ENCODE data around the gene NLRP8. TPM values are rescaled to one million over a fixed set of nuclear protein-coding genes. Genes with fewer than 3 reads are reported as not detected.

Gene NLRP8
- total RNA-seq, 1 donor from 2014 or later, result not detected

- Mint-ChIP-seq H3K27ac (ENCODE audit: unreplicated experiment) (no peak overlapping the region), H3K4me3 (ENCODE audit: unreplicated experiment) (no peak overlapping the region)
These were observed 12.5 kb downstream of the NLRP8 start for GRCh38 chr19:55959996-55960675.

GRCh38 chr19:55962186-55962585, 14.6 kb downstream of the NLRP8 start:
- TF ChIP-seq CTCF (IDR thresholded peaks at IDR 0.05), result no peak
- peaks cover 22% of the 10 kb centered on the region for H3K9me3 Mint-ChIP-seq (ENCODE audit: unreplicated experiment)

More at GRCh38 chr19:55959996-55960675, 12.5 kb downstream of the NLRP8 start:
- Mint-ChIP-seq H3K36me3 (ENCODE audit: unreplicated experiment) (no peaks in the 10 kb centered on the region), H3K4me1 (ENCODE audit: unreplicated experiment) (no peaks in the 10 kb centered on the region), H3K27me3 (ENCODE audit: unreplicated experiment) (no peaks in the 10 kb centered on the region), H3K9me3 (ENCODE audit: unreplicated experiment) (peaks cover 16% of the 10 kb centered on the region)
- TF ChIP-seq CTCF (IDR thresholded peaks at IDR 0.05), result no peak
- DNase-seq (ENCODE audit: extremely low spot score, unreplicated experiment), result no peak

DNA sequence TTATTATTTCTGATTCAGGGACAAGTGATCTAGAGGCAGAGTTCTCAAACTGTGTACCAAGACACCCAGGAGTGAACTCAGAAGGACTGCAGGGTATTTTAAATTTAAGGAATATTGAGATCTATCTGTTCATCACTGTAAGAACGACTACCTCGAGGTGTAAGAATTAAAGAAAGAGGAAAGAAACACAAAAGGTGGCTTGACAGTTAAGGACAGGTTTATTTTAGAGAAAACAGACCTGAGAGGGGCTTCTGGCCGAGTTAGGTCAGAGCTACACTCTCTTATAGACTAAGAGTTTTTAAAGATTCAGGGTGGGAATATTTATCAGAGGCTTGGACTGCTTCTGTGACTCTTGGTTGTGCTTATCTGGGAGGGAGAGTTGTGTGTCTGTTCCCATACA, 26.4 kb downstream of the NLRP8 start:
- peaks cover 51% of the 10 kb centered on the region for H3K9me3 Mint-ChIP-seq (ENCODE audit: unreplicated experiment)

More at GRCh38 chr19:55962186-55962585, 14.6 kb downstream of the NLRP8 start:
- no peaks in the 10 kb centered on the region for H3K4me1 Mint-ChIP-seq (ENCODE audit: unreplicated experiment)
- no peaks in the 10 kb centered on the region for H3K36me3 Mint-ChIP-seq (ENCODE audit: unreplicated experiment)
- H3K4me3 Mint-ChIP-seq (ENCODE audit: unreplicated experiment), result no peak overlapping the region
- no peak for DNase-seq (ENCODE audit: extremely low spot score, unreplicated experiment)
- H3K27me3 Mint-ChIP-seq (ENCODE audit: unreplicated experiment), result no peaks in the 10 kb centered on the region
- no peak overlapping the region for H3K27ac Mint-ChIP-seq (ENCODE audit: unreplicated experiment)

GRCh38 chr19:55980415-55980814, 32.8 kb downstream of the NLRP8 start:
- H3K9me3 Mint-ChIP-seq (ENCODE audit: unreplicated experiment), result peaks cover 46% of the 10 kb centered on the region
- no peak overlapping the region for H3K27ac Mint-ChIP-seq (ENCODE audit: unreplicated experiment)
- H3K36me3 Mint-ChIP-seq (ENCODE audit: unreplicated experiment), result no peaks in the 10 kb centered on the region
- H3K27me3 Mint-ChIP-seq (ENCODE audit: unreplicated experiment), result no peaks in the 10 kb centered on the region
- no peaks in the 10 kb centered on the region for H3K4me1 Mint-ChIP-seq (ENCODE audit: unreplicated experiment)
- no peak for TF ChIP-seq CTCF (IDR thresholded peaks at IDR 0.05)
- DNase-seq (ENCODE audit: extremely low spot score, unreplicated experiment), result peak; percentile 62
- H3K4me3 Mint-ChIP-seq (ENCODE audit: unreplicated experiment), result no peak overlapping the region

More for the DNA sequence above, 26.4 kb downstream of the NLRP8 start:
- no peaks in the 10 kb centered on the region for H3K4me1 Mint-ChIP-seq (ENCODE audit: unreplicated experiment)
- no peak for TF ChIP-seq CTCF (IDR thresholded peaks at IDR 0.05)
- no peaks in the 10 kb centered on the region for H3K36me3 Mint-ChIP-seq (ENCODE audit: unreplicated experiment)
- H3K27ac Mint-ChIP-seq (ENCODE audit: unreplicated experiment), result no peak overlapping the region
- H3K4me3 Mint-ChIP-seq (ENCODE audit: unreplicated experiment), result no peak overlapping the region
- H3K27me3 Mint-ChIP-seq (ENCODE audit: unreplicated experiment), result no peaks in the 10 kb centered on the region
- no peak for DNase-seq (ENCODE audit: extremely low spot score, unreplicated experiment)

DNA sequence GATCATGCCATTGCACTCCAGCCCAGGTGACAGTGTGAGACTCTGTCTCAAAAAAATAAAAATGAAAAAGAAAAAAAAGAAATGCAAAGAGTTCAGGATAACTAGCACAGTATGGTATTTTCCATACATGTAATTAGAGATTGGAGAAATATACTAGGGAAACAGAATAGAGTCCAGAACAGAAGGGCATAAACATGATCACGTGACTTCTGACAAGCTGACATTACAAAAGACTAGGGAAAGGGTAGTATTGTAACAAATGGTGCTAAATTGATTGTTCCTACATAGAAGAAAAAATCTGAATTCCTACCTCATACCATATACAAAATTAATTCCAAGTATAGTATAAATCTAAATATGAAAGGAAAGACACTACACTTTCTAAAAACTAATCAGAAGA, 37.6 kb downstream of the NLRP8 start:
- TF ChIP-seq CTCF (IDR thresholded peaks at IDR 0.05), result no peak
- no peak overlapping the region for H3K4me3 Mint-ChIP-seq (ENCODE audit: unreplicated experiment)
- H3K9me3 Mint-ChIP-seq (ENCODE audit: unreplicated experiment), result peaks cover 45% of the 10 kb centered on the region

More for the DNA sequence above, 37.6 kb downstream of the NLRP8 start:
- Mint-ChIP-seq H3K36me3 (ENCODE audit: unreplicated experiment) (no peaks in the 10 kb centered on the region), H3K4me1 (ENCODE audit: unreplicated experiment) (no peaks in the 10 kb centered on the region), H3K27me3 (ENCODE audit: unreplicated experiment) (no peaks in the 10 kb centered on the region), H3K27ac (ENCODE audit: unreplicated experiment) (no peak overlapping the region)
- no peak for DNase-seq (ENCODE audit: extremely low spot score, unreplicated experiment)
